ENCODE results near the gene WDR90.

WDR90 gene

GRCh38 chr16:680625-680945 is 31.4 kb downstream of the WDR90 start:
- Histone ChIP-seq H3K36me3 (ENCODE audit: control insufficient read depth, insufficient read depth, low read length) (peaks cover 20% of the 10 kb centered on the region), H3K27me3 (replicated peaks; ENCODE audit: control insufficient read depth, insufficient read depth, low read length) (no peaks in the 10 kb centered on the region), H3K4me3 (replicated peaks; ENCODE audit: low read depth, low read length) (peak overlapping the region; percentile 79)
- no peak for DNase-seq (ENCODE audit: extremely low read depth, insufficient read length)
- TF ChIP-seq CTCF (IDR thresholded peaks at IDR 0.05; ENCODE audit: insufficient read depth, low read length, poor library complexity, severe bottlenecking), result no peak

- H3K27me3 ChIP-seq (replicated peaks; ENCODE audit: control insufficient read depth, insufficient read depth, low read length), result no peaks in the 10 kb centered on the region
- TF ChIP-seq CTCF (IDR thresholded peaks at IDR 0.05; ENCODE audit: insufficient read depth, low read length, poor library complexity, severe bottlenecking), result peak; percentile 21
- H3K4me3 ChIP-seq (replicated peaks; ENCODE audit: low read depth, low read length), result peak overlapping the region; percentile 79
- no peak for DNase-seq (ENCODE audit: extremely low read depth, insufficient read length)
- H3K36me3 ChIP-seq (ENCODE audit: control insufficient read depth, insufficient read depth, low read length), result peaks cover 24% of the 10 kb centered on the region
Measured at GRCh38 chr16:680967-681745, 32.0 kb downstream of the WDR90 start.

GRCh38 chr16:681746-682427 is 32.7 kb downstream of the WDR90 start:
- H3K4me3 ChIP-seq (replicated peaks; ENCODE audit: low read depth, low read length), result peak overlapping the region; percentile 79
- no peaks in the 10 kb centered on the region for H3K27me3 ChIP-seq (replicated peaks; ENCODE audit: control insufficient read depth, insufficient read depth, low read length)
- H3K36me3 ChIP-seq (ENCODE audit: control insufficient read depth, insufficient read depth, low read length), result peaks cover 30% of the 10 kb centered on the region
- TF ChIP-seq CTCF (IDR thresholded peaks at IDR 0.05; ENCODE audit: insufficient read depth, low read length, poor library complexity, severe bottlenecking), result no peak
- DNase-seq (ENCODE audit: extremely low read depth, insufficient read length), result no peak

- no peak for TF ChIP-seq CTCF (IDR thresholded peaks at IDR 0.05; ENCODE audit: insufficient read depth, low read length, poor library complexity, severe bottlenecking)
- Histone ChIP-seq H3K27me3 (replicated peaks; ENCODE audit: control insufficient read depth, insufficient read depth, low read length) (no peaks in the 10 kb centered on the region), H3K4me3 (replicated peaks; ENCODE audit: low read depth, low read length) (peak overlapping the region; percentile 77), H3K36me3 (ENCODE audit: control insufficient read depth, insufficient read depth, low read length) (peaks cover 37% of the 10 kb centered on the region)
- DNase-seq (ENCODE audit: extremely low read depth, insufficient read length), result no peak
Measured at GRCh38 chr16:682493-683395, 33.6 kb downstream of the WDR90 start.

- no peak for DNase-seq (ENCODE audit: extremely low read depth, insufficient read length)
- no peaks in the 10 kb centered on the region for H3K27me3 ChIP-seq (replicated peaks; ENCODE audit: control insufficient read depth, insufficient read depth, low read length)
- H3K36me3 ChIP-seq (ENCODE audit: control insufficient read depth, insufficient read depth, low read length), result peaks cover 37% of the 10 kb centered on the region
- peak overlapping the region; percentile 77 for H3K4me3 ChIP-seq (replicated peaks; ENCODE audit: low read depth, low read length)
- no peak for TF ChIP-seq CTCF (IDR thresholded peaks at IDR 0.05; ENCODE audit: insufficient read depth, low read length, poor library complexity, severe bottlenecking)
Measured at GRCh38 chr16:683396-684070, 34.4 kb downstream of the WDR90 start.
